KBM-7 (cell line): ENCODE measurements around the gene CAPN15.

ENCODE experiments used
- DNase-seq: peaks from one replicate; pipeline ENCODE4 v3.0.0-alpha.2; 2015
- in situ Hi-C: fragments of 300-500 bp; cut with MboI; formaldehyde crosslinking; loops from 2 replicates; pipeline ENCODE4 v1.14.3; 2020; ENCODE audit warnings: low sequenced_read_pairs, low pct_unique_long_range_greater_than_20kb, mixed read lengths

CAPN15 gene

GRCh38 chr16:523097-523741, 4.3 kb upstream of the CAPN15 start:
- no peak for DNase-seq
- in situ Hi-C loops, result no loop called here

DNA sequence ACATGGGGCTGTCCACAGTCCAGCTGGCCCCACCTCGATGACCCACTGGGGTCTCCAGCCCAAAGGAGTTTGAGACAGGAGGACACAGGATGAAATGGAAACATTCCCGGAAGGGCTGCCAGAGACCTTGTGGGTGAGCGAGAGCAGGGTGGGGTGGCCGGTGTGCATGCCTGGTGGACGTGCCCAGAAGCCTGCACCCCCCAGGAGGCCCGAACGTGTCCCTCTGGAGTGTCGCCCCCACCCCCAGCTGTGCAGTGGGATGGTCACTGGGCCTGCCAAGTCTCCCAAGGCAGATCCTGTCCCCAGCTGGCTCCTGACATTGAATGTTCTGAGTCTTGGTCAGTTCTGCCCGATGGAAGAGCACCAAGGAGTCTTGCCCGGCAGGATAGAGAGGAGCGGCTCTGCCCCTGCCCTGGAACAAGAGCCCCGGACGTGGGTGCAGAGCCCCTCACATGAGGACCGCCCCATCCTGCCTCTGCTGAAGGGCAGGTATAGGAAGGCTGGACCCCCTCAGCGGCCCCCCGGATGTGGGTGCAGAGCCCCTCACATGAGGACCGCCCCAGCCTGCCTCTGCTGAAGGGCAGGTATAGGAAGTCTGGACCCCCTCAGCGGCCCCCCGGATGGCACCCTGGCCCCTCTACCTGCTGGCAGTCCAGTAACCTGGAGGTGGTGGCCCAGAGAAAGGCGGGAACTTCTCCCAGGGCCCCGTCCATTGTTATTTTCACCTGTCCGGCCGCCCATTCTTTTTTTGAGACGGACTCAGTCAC, 3.1 kb upstream of the CAPN15 start:
- DNase-seq, result no peak
- in situ Hi-C loops, result no loop called here

- in situ Hi-C loops, result no loop called here
- DNase-seq, result no peak
These were observed 2.4 kb upstream of the CAPN15 start for GRCh38 chr16:525123-525519.

GRCh38 chr16:525520-526180, 1.9 kb upstream of the CAPN15 start:
- no peak for DNase-seq
- in situ Hi-C loops, result no loop called here

DNA sequence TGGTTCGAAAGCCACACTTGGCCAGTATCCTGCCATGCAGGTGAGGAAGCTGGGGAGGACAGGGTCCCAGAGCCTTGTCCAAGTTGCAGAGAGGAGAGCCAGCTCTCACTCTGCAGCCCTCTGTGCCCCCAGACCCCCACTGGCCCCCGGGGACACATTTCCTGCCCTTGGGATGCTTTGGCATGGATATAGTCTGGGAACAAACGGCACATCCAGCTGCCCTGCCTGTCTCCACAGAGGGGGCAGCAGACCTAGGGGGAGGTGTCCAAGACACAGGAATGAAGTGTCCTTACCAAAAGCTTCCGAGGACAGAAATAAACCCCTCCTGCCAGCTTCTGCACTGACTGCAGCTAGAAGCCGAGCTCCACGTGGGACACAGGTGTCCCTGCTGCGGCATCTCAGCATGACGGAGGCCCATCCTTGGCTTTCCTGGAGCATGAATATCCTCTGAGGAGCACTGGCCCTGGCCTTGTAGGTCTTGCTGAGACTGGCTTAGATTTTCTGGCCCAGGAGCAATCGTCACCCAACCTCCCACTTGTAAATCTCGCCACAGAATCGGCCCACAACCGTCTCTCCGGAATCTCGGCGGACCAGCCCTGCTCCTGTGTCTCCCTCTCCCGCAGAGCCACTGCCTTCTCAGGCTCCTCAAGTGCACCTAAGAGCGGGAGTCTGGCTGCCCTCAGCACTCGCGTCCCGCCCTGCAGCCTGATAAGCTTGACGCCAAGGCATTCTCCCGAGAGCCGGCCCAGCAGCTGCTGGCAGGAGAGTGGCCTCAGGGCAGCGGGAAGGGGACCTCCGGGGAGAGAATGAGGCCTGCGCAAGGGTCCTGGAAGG, 1.1 kb upstream of the CAPN15 start:
- in situ Hi-C loops, result no loop called here
- no peak for DNase-seq

DNA sequence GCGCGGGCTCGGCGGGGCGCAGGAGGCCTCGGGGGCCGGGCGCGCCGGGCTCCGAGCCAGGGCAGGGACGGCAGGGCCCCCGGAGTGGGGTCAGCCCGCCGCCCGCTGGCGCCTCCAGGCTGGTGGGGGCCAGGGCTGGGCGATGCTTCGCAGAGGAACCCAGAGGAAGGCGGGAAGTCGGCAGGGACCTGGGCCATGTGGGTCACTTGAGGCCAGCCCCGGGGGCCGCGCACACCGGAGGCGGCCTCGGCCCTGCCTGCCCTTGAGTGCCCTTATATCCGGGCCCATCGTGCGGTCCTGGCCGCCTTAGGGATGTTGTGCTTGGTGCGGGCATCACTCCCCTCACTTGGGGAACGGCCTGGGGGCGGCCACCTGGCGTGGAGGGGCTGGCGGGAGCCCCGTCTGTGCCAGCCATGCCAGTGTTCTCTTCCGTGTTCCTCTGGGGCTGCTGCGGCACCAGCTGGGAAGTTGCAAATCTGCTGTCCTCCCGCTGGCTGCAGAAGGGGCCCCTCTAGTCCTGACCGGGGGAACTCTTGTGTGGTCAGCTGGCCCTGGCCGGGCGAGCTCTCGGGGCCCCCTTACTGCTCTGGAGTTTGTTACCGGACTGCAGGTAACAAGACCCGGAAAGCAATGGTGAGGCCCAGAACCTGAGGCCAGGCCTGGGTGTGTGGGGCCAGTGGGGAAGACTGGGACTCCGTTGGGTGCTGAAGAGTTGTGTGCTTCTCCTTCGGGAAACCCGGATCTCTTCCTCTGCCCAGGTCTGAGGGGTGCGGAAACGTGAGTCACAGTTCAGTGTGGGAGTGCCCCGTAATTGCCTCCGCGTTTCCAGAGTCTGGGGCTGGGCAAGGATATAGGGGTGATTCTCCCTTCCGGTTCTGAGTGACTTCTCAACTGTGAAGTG, 849 bp downstream of the CAPN15 start:
- DNase-seq, result peak; percentile 58
- in situ Hi-C loops, result no loop called here

DNA sequence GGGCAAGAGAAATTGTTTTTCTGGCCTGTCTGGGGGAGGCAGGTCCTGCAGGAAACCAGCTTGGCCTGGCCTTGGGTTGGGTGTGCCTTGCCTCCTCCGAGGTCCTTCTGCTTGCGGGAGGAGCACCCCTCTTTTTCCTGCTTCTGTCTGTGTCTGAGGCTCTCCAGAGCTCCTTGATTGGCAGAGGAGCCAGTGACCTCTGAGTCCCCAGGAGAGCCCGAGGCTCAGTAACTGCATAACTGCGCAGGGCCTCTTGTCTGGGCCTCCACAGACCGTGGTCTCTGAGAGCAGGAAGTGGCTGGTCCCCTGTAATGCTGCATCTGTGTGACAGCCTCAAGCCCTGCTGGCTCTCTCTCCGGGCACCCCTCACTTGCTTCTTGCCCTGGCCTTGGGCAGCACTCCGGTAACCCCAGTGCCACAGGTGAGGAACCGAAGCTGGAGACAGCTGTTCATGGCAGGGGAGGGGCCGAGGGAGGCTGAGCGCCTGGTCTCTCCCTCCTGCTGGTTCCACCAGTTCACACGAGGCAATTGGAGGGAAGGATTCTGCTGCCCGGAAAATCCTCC, 1.6 kb downstream of the CAPN15 start:
- no peak for DNase-seq
- in situ Hi-C loops, result no loop called here

GRCh38 chr16:530111-530817, 2.8 kb downstream of the CAPN15 start:
- in situ Hi-C loops, result no loop called here
- no peak for DNase-seq

- in situ Hi-C loops, result no loop called here
- no peak for DNase-seq
These were observed 4.1 kb downstream of the CAPN15 start for GRCh38 chr16:531494-532125.

GRCh38 chr16:533391-534123, 6.0 kb downstream of the CAPN15 start:
- no peak for DNase-seq
- in situ Hi-C loops, result no loop called here

- DNase-seq, result no peak
- in situ Hi-C loops, result no loop called here
These were observed 6.6 kb downstream of the CAPN15 start for GRCh38 chr16:534135-534534.

DNA sequence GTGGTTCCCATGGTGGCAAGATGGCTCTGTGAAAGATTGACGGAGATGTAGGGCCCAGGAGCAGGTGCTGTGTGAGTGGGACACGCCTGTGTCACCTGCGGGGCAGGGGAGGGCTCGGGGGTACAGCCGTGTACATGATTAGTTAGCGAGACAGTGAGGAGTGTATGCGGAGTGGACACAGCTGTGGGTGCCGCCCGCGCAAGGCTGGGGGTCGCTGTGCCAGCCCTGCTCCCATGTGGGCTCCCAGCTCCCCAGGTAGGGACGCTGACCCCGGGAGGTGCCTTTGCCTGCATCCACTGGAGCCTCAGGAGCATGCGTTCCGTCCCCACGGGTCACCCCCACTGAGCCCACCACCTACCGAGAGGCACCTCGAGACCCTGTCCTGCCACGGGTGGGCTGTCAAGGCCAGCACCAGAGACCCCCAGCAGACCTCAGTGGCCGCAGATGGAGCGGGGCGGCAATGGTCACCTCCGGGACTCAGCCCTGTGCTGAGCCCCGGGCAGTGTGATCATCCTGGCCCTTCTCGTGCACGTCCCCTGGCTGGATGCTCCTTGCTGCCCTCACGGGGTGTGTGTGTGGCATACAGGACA, 7.4 kb downstream of the CAPN15 start:
- in situ Hi-C loops, result no loop called here
- no peak for DNase-seq

DNA sequence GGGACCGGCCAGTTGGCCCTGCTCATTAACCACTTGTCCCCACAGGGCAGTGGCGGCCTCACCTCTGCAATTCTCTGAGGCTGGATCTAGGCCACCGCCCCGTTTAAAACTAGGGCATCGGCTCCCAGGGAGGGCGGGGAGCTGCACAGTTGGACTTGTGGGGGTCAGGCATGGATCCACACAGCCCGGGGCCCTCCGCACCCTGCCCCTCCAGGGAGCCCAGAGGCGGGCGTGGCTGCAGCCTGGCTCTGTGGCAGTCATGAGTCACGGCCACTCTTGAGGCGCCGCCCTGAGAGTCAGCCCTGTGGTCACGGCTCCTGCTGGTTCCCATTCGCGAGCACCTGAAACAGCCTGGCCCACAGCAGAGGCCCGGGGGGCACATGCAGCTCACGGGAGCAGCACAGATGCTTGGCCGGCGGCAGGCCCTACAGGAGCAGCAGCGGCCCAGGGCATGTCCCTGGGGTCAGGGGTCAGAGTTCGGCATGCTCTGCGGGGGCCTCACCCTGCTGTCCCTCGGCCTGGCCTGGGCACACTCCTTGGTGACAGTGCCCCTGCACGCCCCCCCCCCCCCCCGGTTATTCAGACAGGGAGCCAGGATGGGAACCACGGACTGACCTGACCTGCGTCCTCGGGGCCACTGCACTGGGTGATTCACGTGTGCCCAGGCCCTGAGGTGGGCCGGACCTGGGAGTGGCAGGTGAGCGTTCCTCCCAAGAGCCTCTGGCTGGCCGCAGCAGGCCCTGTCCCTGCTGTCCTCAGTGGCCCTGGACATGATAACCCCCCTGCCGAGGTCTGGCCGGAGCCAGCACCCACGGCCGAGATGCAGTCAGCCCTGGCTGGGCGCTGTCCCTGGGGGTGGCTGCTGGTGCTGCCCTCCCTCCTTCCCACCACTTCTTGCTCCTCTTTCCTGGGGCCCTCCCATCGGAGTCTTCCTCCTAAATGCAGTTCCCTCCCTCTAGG, 8.2 kb downstream of the CAPN15 start:
- in situ Hi-C loops, result no loop called here
- DNase-seq, result no peak

GRCh38 chr16:536746-537145, 9.2 kb downstream of the CAPN15 start:
- in situ Hi-C loops, result no loop called here
- DNase-seq, result no peak
